Measurements from ENCODE around the gene CMIP.
"Not testable (repeated sequence)": the region's sequence is repeated elsewhere in the genome, so short reads cannot be mapped to it uniquely, and the experiment has no call there.

CMIP gene

GRCh38 chr16:81671738-81672597 is 227.4 kb downstream of the CMIP start:
- no peak for DNase-seq

GRCh38 chr16:81673432-81673831 is 228.8 kb downstream of the CMIP start:
- no peak for DNase-seq

GRCh38 chr16:81675662-81676061 is 231.1 kb downstream of the CMIP start:
- no peak for DNase-seq

DNA sequence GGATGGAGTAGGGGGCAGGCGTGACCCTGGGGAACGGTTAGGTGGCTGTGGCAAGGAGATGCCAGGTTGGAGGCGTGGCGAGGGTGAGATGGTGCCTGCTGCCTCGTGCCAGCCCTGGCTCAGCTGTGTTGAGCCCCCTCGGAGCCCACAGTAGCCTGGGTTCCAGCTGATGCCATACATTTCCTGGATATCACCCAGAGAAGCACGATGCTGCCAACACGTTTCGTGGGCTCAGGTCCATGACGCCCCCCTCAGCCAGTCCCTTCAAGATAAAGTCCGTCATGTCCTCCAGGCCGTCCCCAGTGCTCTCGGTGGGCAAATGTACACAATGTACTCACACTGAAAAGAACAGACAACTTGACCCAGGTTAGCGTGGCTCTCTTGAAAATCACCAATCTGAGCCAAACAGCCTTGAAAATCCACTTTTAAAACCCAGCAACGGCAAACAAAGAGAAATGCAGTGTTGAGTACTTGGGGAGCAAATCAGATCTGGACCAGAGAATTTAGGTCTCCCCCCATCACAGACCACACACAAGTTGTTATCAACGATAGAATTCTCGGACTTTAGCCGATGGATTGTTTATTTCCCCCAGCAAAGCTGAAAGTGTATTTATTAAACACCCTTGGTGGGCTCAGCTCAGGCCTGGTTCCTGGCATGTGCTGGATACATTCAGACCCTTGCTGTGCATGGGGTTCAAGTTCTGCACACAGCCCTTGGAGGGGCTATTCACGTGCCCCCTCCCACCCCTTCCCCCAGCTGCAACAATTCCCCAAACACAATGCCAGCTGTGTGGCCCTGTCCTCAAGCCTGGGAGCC is 231.7 kb downstream of the CMIP start:
- no peak for DNase-seq

GRCh38 chr16:81676883-81677737 is 232.5 kb downstream of the CMIP start:
- DNase-seq = no peak

DNA sequence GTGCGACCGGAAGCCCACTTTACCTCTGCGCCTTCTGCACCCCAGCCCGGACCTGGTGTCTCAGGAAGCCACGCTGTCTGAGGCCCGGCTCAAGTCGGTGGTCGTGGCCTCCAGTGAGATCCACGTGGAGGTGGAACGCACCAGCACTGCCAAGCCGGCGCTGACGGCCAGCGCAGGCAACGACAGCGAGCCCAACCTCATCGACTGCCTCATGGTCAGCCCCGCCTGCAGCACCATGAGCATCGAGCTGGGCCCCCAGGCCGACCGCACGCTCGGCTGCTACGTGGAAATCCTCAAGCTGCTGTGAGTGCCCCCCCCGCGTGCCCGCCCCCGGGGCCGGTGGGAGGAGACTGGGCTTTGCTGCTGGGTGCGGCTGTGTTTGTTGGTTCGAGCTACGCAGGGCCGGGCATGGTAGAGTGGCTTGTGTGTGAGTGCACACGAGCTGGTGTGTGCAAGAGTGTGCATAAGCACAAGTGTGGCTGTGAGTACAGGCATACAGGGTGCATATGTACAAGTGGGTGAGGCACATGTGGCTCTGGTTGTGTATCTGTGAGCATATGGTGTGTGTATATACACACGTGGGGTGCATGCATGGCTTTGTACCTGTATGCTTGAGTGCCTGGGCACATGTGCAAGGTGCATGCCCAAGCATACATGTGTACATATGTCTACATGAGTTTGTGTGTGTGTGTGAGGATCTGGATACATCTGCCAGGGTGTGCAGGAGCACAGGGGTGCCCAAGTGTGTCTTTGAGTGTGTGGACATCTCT is 233.9 kb downstream of the CMIP start:
- peak; percentile 9 for DNase-seq

- no peak for DNase-seq
Observed at GRCh38 chr16:81679721-81680430, 235.3 kb downstream of the CMIP start.

DNA sequence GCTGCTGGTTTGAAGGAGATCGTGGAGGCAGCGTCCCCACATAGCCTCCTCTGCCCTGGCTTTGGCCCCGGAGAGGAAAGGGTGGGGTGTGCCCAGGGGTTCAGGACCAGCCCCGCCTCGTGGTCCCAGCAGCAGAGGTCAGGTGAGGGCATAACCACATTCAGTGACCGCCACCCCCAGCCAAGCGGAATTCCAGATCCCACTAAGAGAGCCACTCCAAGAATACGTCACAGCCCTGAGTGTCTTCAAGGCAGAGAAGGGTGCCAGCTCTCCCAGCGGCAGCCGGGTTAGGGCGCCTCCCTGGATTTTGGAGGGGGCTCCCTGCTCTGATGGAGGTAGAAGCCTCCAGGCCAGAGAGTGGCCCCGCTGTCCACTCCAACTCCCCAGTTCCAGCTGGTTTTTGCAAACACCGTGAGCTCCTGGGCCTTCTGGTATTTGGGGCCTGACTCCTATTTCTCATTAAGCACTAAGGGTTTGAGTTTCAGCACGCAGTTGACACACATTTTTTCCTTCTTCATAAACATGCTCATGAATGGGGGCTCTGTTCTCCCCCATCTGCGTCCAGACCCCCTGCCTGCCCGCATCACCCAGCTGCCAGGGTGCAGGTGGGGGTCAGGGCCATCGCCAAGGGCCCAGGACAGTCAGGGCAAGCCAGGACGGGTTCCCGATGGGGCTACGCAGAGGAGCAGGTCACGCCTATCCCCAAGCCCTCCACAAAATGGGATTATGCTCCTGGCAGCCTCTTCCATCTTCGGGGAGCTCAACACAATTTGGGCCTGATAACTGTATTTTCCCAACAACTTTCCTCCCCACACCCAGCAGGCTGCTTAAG is 236.1 kb downstream of the CMIP start:
- no peak for DNase-seq

GRCh38 chr16:81681311-81681710 is 236.7 kb downstream of the CMIP start:
- no peak for DNase-seq

GRCh38 chr16:81684242-81684837 is 239.7 kb downstream of the CMIP start:
- DNase-seq = no peak

- no peak for DNase-seq
Observed at GRCh38 chr16:81684901-81685300, 240.3 kb downstream of the CMIP start.

DNA sequence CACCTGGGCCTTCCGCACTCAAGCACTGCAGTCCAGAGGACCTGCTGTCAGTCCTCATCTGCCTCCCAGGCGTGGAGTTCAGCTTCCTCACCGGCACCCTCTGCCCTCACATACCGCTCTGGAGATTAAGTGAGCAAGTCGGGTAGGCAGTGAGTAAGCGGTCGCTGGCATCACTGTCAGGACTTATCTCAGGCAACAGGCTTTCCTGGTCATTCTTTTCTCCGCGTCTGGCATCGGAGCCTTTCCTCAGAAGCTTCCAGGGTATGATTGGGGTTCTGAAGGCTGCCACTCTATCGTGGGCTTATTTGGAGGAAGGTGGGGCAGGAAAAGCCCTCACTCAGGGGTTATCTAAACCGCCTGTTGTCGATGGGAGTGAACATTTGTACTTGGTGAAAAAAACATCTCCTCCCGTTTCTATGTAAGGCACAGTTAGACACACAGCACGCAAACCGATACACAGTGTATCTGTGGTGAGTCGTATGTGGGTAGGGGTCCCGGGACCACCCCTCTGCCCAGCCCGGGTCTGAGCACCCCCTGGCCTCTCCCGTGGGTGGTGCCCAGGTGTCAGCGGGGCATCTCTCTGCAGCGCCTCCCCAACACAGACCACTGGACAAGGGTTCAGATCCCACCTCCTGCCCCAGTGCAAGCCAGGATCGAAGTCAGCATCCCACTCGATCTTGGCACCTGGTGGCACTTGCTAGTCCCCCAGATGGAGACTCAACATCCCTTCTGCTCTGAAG is 242.0 kb downstream of the CMIP start:
- DNase-seq = no peak

DNA sequence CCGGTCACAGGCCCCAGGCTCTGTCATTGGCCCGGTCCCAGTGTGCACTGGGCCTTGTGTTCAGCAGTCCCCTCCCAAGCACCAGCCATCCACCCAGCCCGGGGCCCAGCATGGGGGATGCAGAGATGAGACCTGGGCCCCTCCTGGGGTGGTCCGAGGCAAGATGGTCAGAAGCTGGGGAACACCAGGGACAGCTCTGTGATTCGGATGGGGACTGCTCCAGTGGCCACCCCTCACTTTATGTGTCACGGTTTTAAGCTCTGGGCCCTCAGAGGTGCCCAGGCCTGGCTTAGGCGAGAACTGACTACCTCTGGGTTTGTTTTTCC is 242.5 kb downstream of the CMIP start:
- DNase-seq = no peak

- no peak for DNase-seq
Observed at GRCh38 chr16:81688182-81688581, 243.6 kb downstream of the CMIP start.

- DNase-seq = not testable (repeated sequence)
Observed at GRCh38 chr16:81688839-81689238, 244.2 kb downstream of the CMIP start.

DNA sequence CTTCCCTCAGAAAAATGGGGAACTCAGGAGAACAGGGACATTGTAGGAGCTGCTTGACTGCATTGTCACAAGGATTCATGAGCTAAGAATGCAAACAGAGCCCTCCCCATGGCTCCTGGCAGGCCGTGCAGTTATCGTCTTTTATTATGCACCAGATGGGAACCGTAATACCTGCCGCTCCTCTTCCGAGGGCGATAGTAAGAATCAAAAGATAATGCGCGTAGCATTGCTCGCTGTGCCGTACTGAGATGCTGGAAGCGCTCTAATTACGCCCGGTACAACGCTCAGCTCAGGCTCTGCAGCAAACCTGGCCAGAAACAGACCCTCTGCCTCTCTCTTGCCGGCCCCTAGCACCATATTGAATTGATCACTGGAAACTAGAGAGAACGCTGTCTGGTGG is 247.4 kb downstream of the CMIP start:
- no peak for DNase-seq

GRCh38 chr16:81692571-81692970 is 248.0 kb downstream of the CMIP start:
- DNase-seq = no peak

GRCh38 chr16:81693041-81693743 is 248.6 kb downstream of the CMIP start:
- DNase-seq = no peak

DNA sequence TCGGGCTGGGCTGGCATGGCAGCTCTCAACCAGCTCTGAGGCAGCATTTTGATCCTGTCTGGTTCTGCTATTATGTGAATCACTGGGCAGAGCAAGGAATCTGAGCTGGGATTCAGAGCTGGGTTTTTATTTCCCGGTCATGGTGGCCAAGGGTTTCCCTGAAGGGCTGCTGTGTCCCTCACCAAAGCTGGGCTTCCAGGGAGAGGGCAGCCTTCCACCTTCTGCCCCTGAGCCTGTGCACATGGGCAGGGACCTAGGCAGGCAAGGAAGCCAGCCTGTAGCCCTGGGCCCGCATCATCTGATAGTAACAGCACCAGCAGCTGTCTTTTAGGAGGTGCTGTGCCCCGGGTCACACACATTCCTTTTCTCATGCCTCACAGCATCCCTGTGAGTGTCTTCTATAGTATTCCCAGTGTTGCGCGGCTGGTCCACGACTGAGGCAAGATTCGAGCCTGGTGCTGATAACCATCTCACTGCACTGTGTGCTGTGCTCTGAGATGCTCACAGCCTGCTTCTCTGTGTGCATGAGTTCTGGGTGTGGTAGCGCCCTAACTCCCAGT is 249.2 kb downstream of the CMIP start:
- DNase-seq = no peak
